ENCODE measurements around the gene RLBP1.

DNA sequence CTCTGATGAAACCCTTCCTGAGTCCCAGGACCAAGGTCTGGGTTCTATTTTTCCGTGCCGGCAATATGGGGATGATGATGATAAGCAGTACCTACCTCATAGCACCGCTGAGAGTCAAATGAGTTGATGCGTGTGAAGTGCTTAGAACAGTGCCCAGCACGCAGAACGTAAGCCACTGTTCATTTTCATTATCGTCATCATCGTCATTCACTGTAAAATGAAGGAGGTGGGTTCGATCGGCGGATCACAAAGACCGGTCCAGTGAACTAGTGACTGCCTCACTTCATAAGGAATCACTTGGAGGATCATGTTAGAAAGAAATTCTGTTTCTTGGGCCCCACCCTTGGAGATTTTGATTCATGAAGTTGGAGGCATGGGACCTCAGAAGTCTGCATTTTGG, 44.3 kb downstream of the RLBP1 start:
- TF ChIP-seq KAT2A (conservative IDR thresholded peaks at IDR 0.05; ENCODE audit: control insufficient read depth, low read depth, low read length) (no peak), RBBP5 (conservative IDR thresholded peaks at IDR 0.05) (no peak), RAD21 (IDR thresholded peaks at IDR 0.05; ENCODE audit: insufficient read depth, low read depth, low read length) (no peak)
